ENCODE data around the gene HRAS. TPM values are rescaled to one million over a fixed set of nuclear protein-coding genes. Genes with fewer than 3 reads are reported as not detected.

Gene HRAS
- total RNA-seq, 1 experiment from 2014 or later = 104 TPM

DNA sequence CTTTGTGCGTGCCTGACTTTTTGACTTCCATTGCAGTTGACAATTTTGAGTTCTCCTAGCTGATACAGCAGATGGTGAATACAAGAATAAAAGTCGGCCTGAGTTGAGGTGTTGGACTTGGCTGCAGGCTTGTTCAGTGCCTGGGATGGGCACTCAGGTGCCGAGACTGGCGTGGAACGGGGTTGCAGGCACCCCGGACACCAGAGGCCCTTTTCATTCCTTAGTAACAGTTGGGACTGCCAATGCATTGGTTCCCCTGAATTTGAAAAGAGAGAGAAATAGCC is 42.2 kb upstream of the HRAS start:
- POLR2A ChIA-PET = no interaction called here
- Histone ChIP-seq H2AFZ (ENCODE audit: low read depth, low read length, poor library complexity, severe bottlenecking) (no peak overlapping the region), H3K4me2 (ENCODE audit: low read length) (peak overlapping the region; percentile 94), H3K9me2 (ENCODE audit: insufficient read depth) (no peaks in the 10 kb centered on the region), H3K4me3 (replicated peaks in 1 of 2; ENCODE audit: low read depth in 1 of 2, low read length in 2 of 2) (peak overlapping the region; percentile 97 to 99), H3K36me3 (ENCODE audit: control insufficient read depth in 1 of 2, insufficient read depth in 2 of 2, low read length in 2 of 2) (peaks cover 7 to 16% of the 10 kb centered on the region in 2 experiments; a peak in 3 of 4 replicates), H3K9ac (ENCODE audit: low read length) (peak overlapping the region; percentile 98), H3K27ac (ENCODE audit: low read depth, low read length) (peak overlapping the region; percentile 35; the same call in 1 of the 2 replicates), H3K9me3 (ENCODE audit: control insufficient read depth in 1 of 2, insufficient read depth in 1 of 2, low read depth in 1 of 2, low read length in 2 of 2) (no peaks in the 10 kb centered on the region), H3K27me3 (ENCODE audit: insufficient read depth, low read length) (no peaks in the 10 kb centered on the region), H4K20me1 (ENCODE audit: insufficient read depth) (no peaks in the 10 kb centered on the region; the same call in 1 of the 2 replicates), H3K4me1 (ENCODE audit: control insufficient read depth in 1 of 2, insufficient read depth in 2 of 2, low read length in 2 of 2) (peaks cover 12 to 32% of the 10 kb centered on the region in 2 experiments), H3K79me2 (ENCODE audit: insufficient read depth, low read length) (peaks cover 60% of the 10 kb centered on the region)
- TSS peak; percentile 60 for BruUV-seq (replicated peaks)
- RAD21 ChIA-PET (ENCODE audit: low non-redundant PET in 1 of 2, low total read pairs in 2 of 2, uncharacterized antibody in 2 of 2, unreplicated experiment in 2 of 2) = no interaction called here
- ATAC-seq (no peak), DNase-seq (ENCODE audit: low read depth, low spot score) (no peak)
- intact Hi-C loops (cut with micrococcal nuclease) = loop anchor here (2.0 kb wide), 1 partner anchor 35 kb away; no protein-coding TSS in a partner anchor
- CTCF ChIA-PET = no interaction called here
- TF ChIP-seq ELF1 (IDR thresholded peaks at IDR 0.05; ENCODE audit: borderline replicate concordance, low read depth) (no peak), SP1 (IDR thresholded peaks at IDR 0.05; ENCODE audit: low read depth) (no peak), POLR2A (IDR thresholded peaks at IDR 0.05; ENCODE audit: borderline replicate concordance, extremely low read depth, insufficient read depth, insufficient read length) (no peak)

DNA sequence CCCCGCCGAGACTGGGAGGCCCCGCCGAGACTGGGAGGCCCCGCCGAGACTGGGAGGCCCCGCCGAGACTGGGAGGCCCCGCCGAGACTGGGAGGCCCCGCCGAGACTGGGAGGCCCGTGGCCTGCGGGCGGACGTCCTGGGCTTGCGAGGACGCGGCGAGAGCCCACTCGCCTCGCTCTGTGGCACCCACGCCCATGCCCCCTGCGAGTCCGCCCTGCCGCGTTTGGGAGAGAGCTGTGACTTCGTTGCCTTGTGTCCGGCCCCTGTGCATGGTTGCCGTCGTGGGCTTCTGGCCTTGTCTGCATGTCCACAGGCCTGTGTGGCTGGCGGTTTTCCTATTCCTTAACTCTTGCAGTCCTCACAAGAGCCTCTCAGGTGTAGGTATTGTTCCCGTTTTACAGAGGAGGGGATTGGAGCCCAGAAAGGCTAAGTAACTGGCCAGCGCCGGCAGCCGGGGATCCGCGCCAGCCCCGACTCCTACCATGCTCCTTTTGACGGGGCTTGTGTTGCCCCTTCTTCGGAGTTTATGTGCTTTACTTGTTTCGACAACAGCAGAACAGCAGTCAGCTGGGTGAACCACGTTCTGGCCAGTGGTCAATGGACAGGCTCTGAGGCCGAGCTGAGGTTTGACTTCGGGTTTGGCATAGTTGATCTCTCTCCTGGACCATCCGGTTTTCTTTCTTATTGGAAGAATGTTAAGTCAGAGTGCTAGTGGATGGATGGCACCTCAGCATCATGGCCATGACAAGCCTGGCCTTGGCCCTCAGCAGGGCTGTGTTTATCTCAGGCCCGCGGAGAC is 41.6 kb upstream of the HRAS start:
- peak overlapping the region; percentile 94 for H3K4me2 ChIP-seq (ENCODE audit: low read length)
- no peaks in the 10 kb centered on the region for H3K9me2 ChIP-seq (ENCODE audit: insufficient read depth)
- H3K79me2 ChIP-seq (ENCODE audit: insufficient read depth, low read length) = peaks cover 56% of the 10 kb centered on the region
- no peaks in the 10 kb centered on the region for H3K27me3 ChIP-seq (ENCODE audit: insufficient read depth, low read length)
- no peaks in the 10 kb centered on the region; the same call in 1 of the 2 replicates for H4K20me1 ChIP-seq (ENCODE audit: insufficient read depth)
- TF ChIP-seq SRF (IDR thresholded peaks at IDR 0.05; ENCODE audit: low read depth) (no peak), ZFX (IDR thresholded peaks at IDR 0.05) (peak; percentile 97; the same call in 1 of the 2 replicates)
- BruUV-seq (replicated peaks) = no TSS peak
- H2AFZ ChIP-seq (ENCODE audit: low read depth, low read length, poor library complexity, severe bottlenecking) = no peak overlapping the region
- ATAC-seq (no peak), DNase-seq (ENCODE audit: low read depth, low spot score) (no peak)
- peaks cover 7 to 13% of the 10 kb centered on the region in 2 experiments; a peak in 3 of 4 replicates for H3K36me3 ChIP-seq (ENCODE audit: control insufficient read depth in 1 of 2, insufficient read depth in 2 of 2, low read length in 2 of 2)
- H3K9me3 ChIP-seq (ENCODE audit: control insufficient read depth in 1 of 2, insufficient read depth in 1 of 2, low read depth in 1 of 2, low read length in 2 of 2) = no peaks in the 10 kb centered on the region
- peak overlapping the region; percentile 84 for H3K27ac ChIP-seq (ENCODE audit: low read depth, low read length)
- H3K4me1 ChIP-seq (ENCODE audit: control insufficient read depth in 1 of 2, insufficient read depth in 2 of 2, low read length in 2 of 2) = peaks cover 12 to 32% of the 10 kb centered on the region in 2 experiments
- peak overlapping the region; percentile 98 for H3K9ac ChIP-seq (ENCODE audit: low read length)
- intact Hi-C loops (cut with micrococcal nuclease) = loop anchor here (2.0 kb wide), 1 partner anchor 36 kb away; no protein-coding TSS in a partner anchor
- CTCF ChIA-PET = no interaction called here
- RAD21 ChIA-PET (ENCODE audit: low non-redundant PET in 1 of 2, low total read pairs in 2 of 2, uncharacterized antibody in 2 of 2, unreplicated experiment in 2 of 2) = no interaction called here
- POLR2A ChIA-PET = no interaction called here
- peak overlapping the region; percentile 97 to 99 for H3K4me3 ChIP-seq (replicated peaks in 1 of 2; ENCODE audit: low read depth in 1 of 2, low read length in 2 of 2)

All from HCT116 (cell line).